Measurements from ENCODE around the gene ANXA1. TPM values are rescaled to one million over a fixed set of nuclear protein-coding genes. Genes with fewer than 3 reads are reported as not detected.
"Not testable (repeated sequence)": the region's sequence is repeated elsewhere in the genome, so short reads cannot be mapped to it uniquely, and the experiment has no call there.

ANXA1 gene
- 923 and 5,513 TPM in 2 replicates for total RNA-seq (ENCODE audit: low replicate concordance)
- long read RNA-seq, transcript ANXA1-202 (12 exons, 2,209 nt): minor isoform, 215 of 53,659 reads
- long read RNA-seq, transcript ANXA1-207 (2 exons, 1,400 nt): minor isoform, 12 of 53,659 reads
- long read RNA-seq, transcript ANXA1-206 (5 exons, 749 nt): minor isoform, 5 of 53,659 reads
- long read RNA-seq, transcript ANXA1-201 (13 exons, 1,509 nt): major isoform, 50,962 of 53,659 reads
- long read RNA-seq, partial matches to known transcripts: 314 of 53,659 reads
- long read RNA-seq, other reads (novel, unspliced or antisense): 2,151 of 53,659 reads

GRCh38 chr9:73151653-73152542 lies at the start of gene ANXA1:
Gene ANXA1 (plus strand): TSS chr9:73151865. CDS start chr9:73158536, 6,671 bp downstream.
- Mint-ChIP-seq H3K4me3 (peak within 1 kb of the TSS; percentile 91), H3K27me3 (peaks cover 12% of the 10 kb centered on the region), H3K9me3 (no peaks in the 10 kb centered on the region), H3K4me1 (ENCODE audit: unreplicated experiment) (peaks cover 32% of the 10 kb centered on the region), H3K27ac (peak within 1 kb of the TSS; percentile 96), H3K36me3 (peaks cover 23% of the 10 kb centered on the region)
- no peak for TF ChIP-seq CTCF (conservative IDR thresholded peaks at IDR 0.05)
- DNase-seq (ENCODE audit: extremely low spot score, unreplicated experiment): no peak

GRCh38 chr9:73104342-73104741 lies 47.3 kb upstream of the ANXA1 start:
- peaks cover 3% of the 10 kb centered on the region for H3K4me1 Mint-ChIP-seq (ENCODE audit: unreplicated experiment)
- TF ChIP-seq CTCF (conservative IDR thresholded peaks at IDR 0.05): no peak
- H3K4me3 Mint-ChIP-seq: no peak overlapping the region
- H3K27ac Mint-ChIP-seq: no peak overlapping the region
- peaks cover 6% of the 10 kb centered on the region for H3K9me3 Mint-ChIP-seq
- H3K27me3 Mint-ChIP-seq: no peaks in the 10 kb centered on the region
- DNase-seq (ENCODE audit: extremely low spot score, unreplicated experiment): no peak
- H3K36me3 Mint-ChIP-seq: no peaks in the 10 kb centered on the region

- TF ChIP-seq CTCF (conservative IDR thresholded peaks at IDR 0.05): no peak
- no peaks in the 10 kb centered on the region for H3K36me3 Mint-ChIP-seq
- DNase-seq (ENCODE audit: extremely low spot score, unreplicated experiment): no peak
- peaks cover 5% of the 10 kb centered on the region for H3K4me1 Mint-ChIP-seq (ENCODE audit: unreplicated experiment)
- no peak overlapping the region for H3K27ac Mint-ChIP-seq
- H3K4me3 Mint-ChIP-seq: no peak overlapping the region
- H3K27me3 Mint-ChIP-seq: no peaks in the 10 kb centered on the region
- peaks cover 7% of the 10 kb centered on the region for H3K9me3 Mint-ChIP-seq
These were observed 46.7 kb upstream of the ANXA1 start for GRCh38 chr9:73104921-73105320.

GRCh38 chr9:73107489-73108069 lies 44.1 kb upstream of the ANXA1 start:
- not testable (repeated sequence) for H3K27ac Mint-ChIP-seq; H3K4me3 Mint-ChIP-seq; H3K9me3 Mint-ChIP-seq; DNase-seq (ENCODE audit: extremely low spot score, unreplicated experiment); H3K4me1 Mint-ChIP-seq (ENCODE audit: unreplicated experiment); H3K27me3 Mint-ChIP-seq; H3K36me3 Mint-ChIP-seq
- TF ChIP-seq CTCF (conservative IDR thresholded peaks at IDR 0.05): peak; percentile 76

GRCh38 chr9:73114058-73114457 lies 37.6 kb upstream of the ANXA1 start:
- H3K4me3 Mint-ChIP-seq: no peak overlapping the region
- no peak for TF ChIP-seq CTCF (conservative IDR thresholded peaks at IDR 0.05)
- H3K27ac Mint-ChIP-seq: peak overlapping the region; percentile 66
- H3K9me3 Mint-ChIP-seq: peaks cover 4% of the 10 kb centered on the region
- no peaks in the 10 kb centered on the region for H3K27me3 Mint-ChIP-seq
- H3K36me3 Mint-ChIP-seq: no peaks in the 10 kb centered on the region
- no peak for DNase-seq (ENCODE audit: extremely low spot score, unreplicated experiment)
- peaks cover 16% of the 10 kb centered on the region for H3K4me1 Mint-ChIP-seq (ENCODE audit: unreplicated experiment)

Data from type B pancreatic cell (in vitro differentiated cells).